ENCODE results near the gene CCR6. TPM values are rescaled to one million over a fixed set of nuclear protein-coding genes. Genes with fewer than 3 reads are reported as not detected.
"Not testable (repeated sequence)": the region's sequence is repeated elsewhere in the genome, so short reads cannot be mapped to it uniquely, and the experiment has no call there.

CCR6 gene
- 10 to 100 TPM; 57.4 to 60.5 TPM for total RNA-seq
- 9.2 to 21.9 reads per million in 2 donors for total RNA-seq

DNA sequence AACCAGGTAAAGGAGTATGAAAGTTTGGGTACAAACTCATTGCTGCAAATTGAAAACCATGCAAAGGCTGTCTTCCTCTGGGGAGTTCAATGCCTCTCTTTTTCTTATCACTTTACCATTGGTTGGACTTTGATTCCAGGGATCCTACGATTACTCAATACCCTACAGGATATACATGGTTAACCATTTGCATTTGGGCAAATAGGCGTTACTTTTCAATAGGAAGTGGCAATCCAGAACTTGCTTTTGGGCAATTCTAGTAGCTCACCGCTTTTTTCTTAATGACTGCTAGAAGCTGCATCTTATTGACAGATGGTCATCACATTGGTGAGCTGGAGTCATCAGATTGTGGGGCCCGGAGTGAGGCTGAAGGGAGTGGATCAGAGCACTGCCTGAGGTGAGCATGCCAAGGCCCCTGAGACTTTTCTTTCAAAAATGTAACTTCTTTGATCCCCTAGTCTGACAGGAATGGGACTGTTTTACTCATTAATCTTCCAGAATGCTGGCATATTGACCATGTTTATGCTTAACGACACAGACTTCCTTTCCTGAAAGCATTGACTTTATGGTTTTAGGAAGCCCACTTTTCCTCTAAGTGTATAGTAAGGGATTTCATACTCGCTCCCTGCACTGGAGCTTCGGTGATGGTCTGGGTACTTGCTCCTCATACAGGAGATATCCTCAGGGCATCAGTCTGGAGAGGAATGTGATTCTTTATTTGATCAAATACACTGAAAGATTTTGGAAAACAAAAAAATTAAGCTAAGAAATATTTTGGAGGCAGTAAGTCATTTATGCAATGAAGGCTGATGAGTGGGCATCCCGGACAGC, at the start of gene CCR6:
CCR6 (plus strand) TSS at position 270 of the 831 bp plus-strand sequence. CDS start 13,039 bp downstream, outside the sequence.
- no peak for DNase-seq
- Mint-ChIP-seq H3K27me3 (no peaks in the 10 kb centered on the region), H3K27ac (peak within 1 kb of the TSS; percentile 100), H3K36me3 (ENCODE audit: low read depth) (peaks cover 20% of the 10 kb centered on the region), H3K4me3 (peak within 1 kb of the TSS; percentile 100), H3K4me1 (peaks cover 61% of the 10 kb centered on the region)
- ATAC-seq = no peak
- H3K9me3 ChIP-seq (ENCODE audit: control insufficient read depth, low read length, poor library complexity, severe bottlenecking) = no peaks in the 10 kb centered on the region

DNA sequence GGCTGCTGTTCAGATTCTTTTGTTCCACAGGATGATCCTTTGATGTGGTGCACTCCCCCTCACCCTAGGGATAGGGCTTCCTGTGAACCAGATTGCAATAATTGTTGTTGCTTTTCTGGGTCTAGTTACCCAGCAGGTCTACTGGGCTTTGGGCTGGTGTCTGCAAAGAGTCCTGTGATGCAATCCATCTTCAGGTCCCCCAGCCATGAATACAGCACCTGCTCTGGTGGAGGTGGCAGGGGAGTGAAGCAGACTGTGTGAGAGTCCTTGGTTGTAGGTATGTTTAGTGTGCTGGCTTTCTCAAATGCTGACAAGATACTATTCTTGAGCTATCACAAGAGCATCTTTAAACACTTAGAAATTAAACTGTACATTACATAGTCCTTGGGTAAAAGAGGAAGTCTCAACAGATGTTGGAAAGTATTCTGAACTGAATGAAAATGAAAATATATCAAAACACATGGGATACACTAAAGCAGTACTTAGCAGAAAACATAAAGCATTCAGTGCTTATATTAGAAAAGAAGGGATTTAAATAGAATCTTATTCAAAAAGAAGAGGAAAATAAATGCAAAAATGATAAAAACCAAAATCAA, 49.1 kb upstream of the CCR6 start:
- no peak for ATAC-seq
- no peak for DNase-seq
- Mint-ChIP-seq H3K36me3 (ENCODE audit: low read depth) (peaks cover 2% of the 10 kb centered on the region), H3K27me3 (no peaks in the 10 kb centered on the region), H3K27ac (no peak overlapping the region), H3K4me1 (peaks cover 12% of the 10 kb centered on the region), H3K4me3 (no peak overlapping the region)
- H3K9me3 ChIP-seq (ENCODE audit: control insufficient read depth, low read length, poor library complexity, severe bottlenecking) = no peaks in the 10 kb centered on the region

DNA sequence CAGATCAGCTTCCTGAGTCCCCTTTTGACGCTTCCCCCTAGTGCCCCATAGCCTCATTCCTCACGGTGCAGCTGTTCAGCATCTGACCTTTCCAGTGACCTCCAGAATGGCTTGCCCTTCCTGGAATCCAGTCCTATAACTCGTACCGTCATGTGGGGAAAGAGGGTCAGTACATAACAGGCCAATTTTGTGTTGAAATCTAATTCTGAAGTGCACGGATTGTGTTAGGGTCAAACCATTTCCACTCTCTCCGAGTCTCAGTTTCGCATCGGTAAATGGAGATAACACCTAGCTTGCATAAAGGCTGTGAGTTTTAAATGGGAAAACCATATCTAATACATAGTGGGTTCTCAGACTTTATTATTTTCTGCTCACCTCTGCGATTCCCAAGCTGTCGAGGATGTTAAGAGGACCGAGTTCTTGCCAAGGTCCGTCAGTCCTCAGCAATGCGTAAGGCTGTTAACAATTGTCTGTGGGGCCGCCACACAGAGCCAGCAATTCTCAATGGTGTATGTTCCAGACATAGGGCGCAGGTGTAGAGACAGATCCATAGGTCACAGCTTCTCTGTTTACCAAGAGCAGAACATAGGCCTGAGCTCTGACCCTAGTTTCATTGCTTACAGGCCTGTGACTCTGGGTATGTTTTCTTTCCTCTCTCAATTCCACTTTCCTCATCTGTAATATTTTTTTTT, 45.5 kb upstream of the CCR6 start:
- no peak overlapping the region for H3K27ac Mint-ChIP-seq
- H3K27me3 Mint-ChIP-seq = no peaks in the 10 kb centered on the region
- DNase-seq = no peak
- H3K36me3 Mint-ChIP-seq (ENCODE audit: low read depth) = no peaks in the 10 kb centered on the region
- H3K4me3 Mint-ChIP-seq = no peak overlapping the region
- peaks cover 21% of the 10 kb centered on the region for H3K4me1 Mint-ChIP-seq
- ATAC-seq = no peak
- no peaks in the 10 kb centered on the region for H3K9me3 ChIP-seq (ENCODE audit: control insufficient read depth, low read length, poor library complexity, severe bottlenecking)

DNA sequence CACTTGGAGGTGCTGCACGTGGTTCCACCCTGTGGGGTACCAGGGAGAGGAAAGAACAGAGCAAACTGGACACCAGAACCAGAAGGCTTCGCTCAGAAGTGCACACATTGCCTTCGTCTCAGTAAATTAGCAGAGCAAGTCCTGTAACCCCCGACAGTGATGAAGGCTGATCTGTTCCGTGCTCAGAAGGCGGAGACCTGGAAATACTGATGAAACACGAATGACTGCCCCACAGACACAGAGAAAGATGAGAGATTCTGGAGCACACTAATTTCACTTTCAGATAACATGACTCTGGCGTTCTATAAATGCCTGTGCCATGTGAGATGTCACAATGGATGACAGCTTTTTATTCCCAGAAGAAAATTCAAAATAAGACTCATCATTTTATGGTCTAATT, 44.2 kb upstream of the CCR6 start:
- Mint-ChIP-seq H3K4me3 (peak overlapping the region; percentile 55), H3K27ac (peak overlapping the region; percentile 97), H3K4me1 (peaks cover 19% of the 10 kb centered on the region), H3K27me3 (no peaks in the 10 kb centered on the region), H3K36me3 (ENCODE audit: low read depth) (no peaks in the 10 kb centered on the region)
- H3K9me3 ChIP-seq (ENCODE audit: control insufficient read depth, low read length, poor library complexity, severe bottlenecking) = no peaks in the 10 kb centered on the region
- no peak for DNase-seq
- no peak for ATAC-seq

DNA sequence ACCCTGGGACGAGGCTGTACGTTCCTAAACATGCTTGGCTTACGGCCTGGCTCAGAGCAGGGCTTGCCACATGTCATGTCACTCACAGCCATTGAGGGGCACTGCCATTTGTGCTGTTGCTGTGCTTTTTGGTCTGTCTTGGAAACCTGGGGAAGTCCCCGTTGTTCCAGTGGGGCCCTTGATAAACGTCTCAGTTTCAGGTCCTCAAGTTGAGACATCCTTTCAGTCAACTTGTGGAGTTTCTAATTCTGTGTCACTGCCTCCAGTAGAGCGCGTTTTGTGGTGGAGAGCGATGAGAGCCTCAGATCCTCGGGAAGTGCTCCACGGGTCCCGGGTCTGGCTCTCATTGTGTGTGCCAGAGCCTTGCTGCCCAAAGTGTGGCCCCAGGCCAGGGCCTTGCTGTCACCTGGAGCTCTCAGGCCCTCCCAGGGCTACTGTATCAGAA, 43.0 kb upstream of the CCR6 start:
- H3K27me3 Mint-ChIP-seq = no peaks in the 10 kb centered on the region
- ATAC-seq (peak; percentile 100), DNase-seq (peak; percentile 46 to 65 (median 60))
- H3K36me3 Mint-ChIP-seq (ENCODE audit: low read depth) = no peaks in the 10 kb centered on the region
- H3K4me3 Mint-ChIP-seq = peak overlapping the region; percentile 71
- peak overlapping the region; percentile 97 for H3K27ac Mint-ChIP-seq
- no peaks in the 10 kb centered on the region for H3K9me3 ChIP-seq (ENCODE audit: control insufficient read depth, low read length, poor library complexity, severe bottlenecking)
- peaks cover 17% of the 10 kb centered on the region for H3K4me1 Mint-ChIP-seq

DNA sequence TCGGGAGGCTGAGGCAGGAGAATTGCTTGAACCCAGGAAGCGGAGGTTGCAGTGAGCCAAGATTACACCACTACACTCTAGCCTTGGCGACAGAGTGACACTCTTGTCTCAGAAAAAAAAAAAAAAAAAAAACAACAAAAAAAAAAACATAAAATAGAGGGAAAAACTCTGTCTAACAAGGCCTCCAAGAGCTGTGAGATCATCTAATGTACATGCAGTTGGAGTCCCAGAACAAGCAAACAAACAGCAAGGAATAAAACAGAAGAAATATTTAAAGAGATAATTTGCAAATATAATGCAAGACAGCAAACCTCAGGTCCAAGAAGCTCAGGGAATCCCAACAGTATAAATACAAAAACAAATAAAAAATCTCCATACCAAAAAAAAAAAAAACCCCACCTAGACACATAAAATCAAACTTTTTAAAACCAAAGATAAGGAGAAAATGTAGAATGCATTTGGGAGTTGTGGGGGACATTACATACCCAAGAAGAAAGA, 35.0 kb upstream of the CCR6 start:
- DNase-seq = no peak
- no peaks in the 10 kb centered on the region for H3K36me3 Mint-ChIP-seq (ENCODE audit: low read depth)
- H3K4me1 Mint-ChIP-seq = peaks cover 32% of the 10 kb centered on the region
- no peak overlapping the region for H3K27ac Mint-ChIP-seq
- H3K4me3 Mint-ChIP-seq = no peak overlapping the region
- H3K9me3 ChIP-seq (ENCODE audit: control insufficient read depth, low read length, poor library complexity, severe bottlenecking) = no peaks in the 10 kb centered on the region
- no peak for ATAC-seq
- no peaks in the 10 kb centered on the region for H3K27me3 Mint-ChIP-seq

DNA sequence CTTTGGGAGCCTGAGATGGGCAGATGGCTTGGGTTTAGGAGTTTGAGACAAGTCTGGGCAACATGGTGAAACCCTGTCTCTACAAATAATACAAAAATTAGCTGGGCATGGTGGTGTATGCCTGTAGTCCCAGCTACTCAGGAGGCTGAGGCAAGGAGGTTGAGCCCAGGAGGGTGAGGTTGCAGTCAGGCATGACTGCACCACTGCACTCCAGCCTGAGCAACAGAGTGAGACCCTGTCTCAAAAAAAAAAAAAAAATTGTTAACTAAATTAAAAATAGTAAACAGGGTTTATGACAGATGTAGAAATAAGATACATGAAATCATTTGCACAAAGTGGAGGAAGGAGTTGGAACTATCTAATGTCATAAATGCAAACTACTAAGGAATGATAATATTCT, 34.2 kb upstream of the CCR6 start:
- H3K27ac Mint-ChIP-seq = peak overlapping the region; percentile 100
- H3K9me3 ChIP-seq (ENCODE audit: control insufficient read depth, low read length, poor library complexity, severe bottlenecking); DNase-seq; ATAC-seq; H3K27me3 Mint-ChIP-seq; H3K36me3 Mint-ChIP-seq (ENCODE audit: low read depth); H3K4me3 Mint-ChIP-seq: not testable (repeated sequence)
- peaks cover 39% of the 10 kb centered on the region for H3K4me1 Mint-ChIP-seq

DNA sequence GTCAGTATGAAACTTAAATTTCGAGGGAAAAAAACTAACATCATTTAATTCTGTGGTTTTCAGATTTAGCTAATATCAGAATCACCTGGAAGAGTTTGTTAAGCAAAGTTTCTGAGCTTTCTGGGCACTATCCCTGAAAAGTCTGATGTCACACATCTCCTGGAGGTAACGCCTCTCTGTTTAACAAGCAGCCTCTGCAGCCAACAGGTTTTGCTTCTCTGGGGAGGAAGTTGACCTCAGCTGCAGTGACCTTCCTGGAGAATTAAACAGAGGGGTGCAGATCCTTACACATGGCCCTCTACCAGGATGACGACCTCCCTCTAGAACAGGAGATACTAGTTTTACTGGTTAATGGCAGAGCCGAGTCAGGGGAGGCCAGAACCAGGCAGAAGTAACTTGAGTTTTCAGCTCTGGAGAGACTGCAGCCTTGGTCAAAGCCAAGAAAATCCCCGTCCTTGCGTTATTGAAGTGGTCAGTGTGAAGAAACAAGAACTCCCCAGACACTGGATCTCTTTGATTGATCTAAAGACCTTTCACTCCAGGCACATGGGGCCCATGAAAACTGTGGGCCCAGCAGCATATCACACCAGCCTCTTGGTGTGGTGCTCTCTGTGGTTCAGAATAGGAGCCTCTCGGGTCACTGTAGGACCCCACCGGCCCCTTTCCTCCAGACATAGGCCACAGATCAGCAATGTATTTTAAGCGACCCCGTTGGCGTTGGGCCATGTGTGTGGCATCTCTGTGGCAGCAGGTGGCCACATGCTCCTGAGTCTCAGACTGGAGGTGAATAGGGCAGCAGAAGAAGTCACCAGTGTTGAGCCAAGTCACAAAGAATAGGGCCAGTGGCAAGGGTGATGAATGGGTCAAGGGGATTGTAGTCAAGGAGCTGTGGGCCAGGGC, 33.4 kb upstream of the CCR6 start:
- H3K4me1 Mint-ChIP-seq = peaks cover 46% of the 10 kb centered on the region
- H3K4me3 Mint-ChIP-seq = peak overlapping the region; percentile 13
- H3K9me3 ChIP-seq (ENCODE audit: control insufficient read depth, low read length, poor library complexity, severe bottlenecking) = no peaks in the 10 kb centered on the region
- ATAC-seq (no peak), DNase-seq (no peak)
- peak overlapping the region; percentile 100 for H3K27ac Mint-ChIP-seq
- H3K36me3 Mint-ChIP-seq (ENCODE audit: low read depth) = no peaks in the 10 kb centered on the region
- H3K27me3 Mint-ChIP-seq = no peaks in the 10 kb centered on the region

DNA sequence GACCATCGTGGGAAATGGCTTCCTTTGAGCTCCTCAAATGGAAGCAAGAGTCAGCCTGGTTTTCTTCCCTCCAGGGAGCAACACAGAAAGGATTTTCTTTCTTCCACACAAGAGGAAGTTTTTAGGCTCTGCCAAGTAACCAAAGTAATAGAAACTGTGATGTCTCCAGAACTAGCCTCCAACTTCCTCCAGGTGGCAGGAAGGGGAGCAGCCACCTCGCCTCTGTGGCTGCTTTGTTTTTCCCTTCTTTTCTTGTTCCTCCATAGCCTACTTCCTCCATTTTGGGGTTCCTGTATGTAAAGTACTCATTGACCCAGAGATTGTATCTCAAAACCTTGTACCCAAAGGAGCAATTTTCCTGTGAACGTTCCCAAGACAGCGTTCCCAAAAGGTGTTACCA, 32.7 kb upstream of the CCR6 start:
- ATAC-seq (no peak), DNase-seq (no peak)
- no peaks in the 10 kb centered on the region for H3K9me3 ChIP-seq (ENCODE audit: control insufficient read depth, low read length, poor library complexity, severe bottlenecking)
- Mint-ChIP-seq H3K27ac (peak overlapping the region; percentile 100), H3K27me3 (no peaks in the 10 kb centered on the region), H3K4me1 (peaks cover 50% of the 10 kb centered on the region), H3K36me3 (ENCODE audit: low read depth) (no peaks in the 10 kb centered on the region), H3K4me3 (peak overlapping the region; percentile 13)

DNA sequence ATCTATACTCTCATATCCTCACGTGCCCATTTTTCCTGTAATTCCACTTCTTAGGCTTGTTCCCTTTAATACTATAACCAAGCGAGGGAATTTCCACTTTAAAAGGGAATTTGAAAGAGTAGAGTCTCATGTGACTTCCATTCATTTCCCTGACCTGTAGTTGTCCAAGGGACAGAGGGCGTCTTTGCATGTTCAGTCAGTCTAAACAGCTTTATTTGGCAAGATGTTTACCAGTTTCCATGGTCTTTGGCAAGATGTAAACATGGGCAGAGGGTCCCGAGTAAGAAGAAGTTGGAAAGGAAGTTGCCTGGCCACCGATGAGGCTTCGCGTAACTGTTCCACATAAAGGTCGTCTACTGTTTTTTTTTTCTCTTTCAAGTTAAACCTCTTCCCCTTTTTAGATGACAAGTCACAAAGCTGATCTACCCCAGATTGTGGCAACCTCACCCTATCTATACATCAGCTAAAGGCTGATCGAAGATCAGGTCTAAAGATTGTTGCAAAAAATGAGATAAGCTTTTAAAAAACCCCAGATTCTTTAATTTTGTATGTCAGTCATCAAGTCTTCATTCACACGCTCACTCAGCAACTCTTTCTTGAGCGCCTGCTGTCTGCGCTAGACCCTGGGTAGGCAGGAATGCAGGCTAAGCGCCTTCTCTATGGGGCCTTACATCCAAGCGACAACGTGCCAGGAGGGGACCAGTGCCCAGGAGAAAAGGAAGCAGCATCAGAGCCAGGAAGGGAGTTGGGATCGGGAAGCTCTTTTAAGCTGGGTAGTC, 31.7 kb upstream of the CCR6 start:
- no peaks in the 10 kb centered on the region for H3K36me3 Mint-ChIP-seq (ENCODE audit: low read depth)
- H3K4me3 Mint-ChIP-seq = peak overlapping the region; percentile 90
- peaks cover 53% of the 10 kb centered on the region for H3K4me1 Mint-ChIP-seq
- DNase-seq (peak in 2 of 3 donors; percentile 26 to 58), ATAC-seq (peak; percentile 73)
- peak overlapping the region; percentile 100 for H3K27ac Mint-ChIP-seq
- H3K27me3 Mint-ChIP-seq = no peaks in the 10 kb centered on the region
- H3K9me3 ChIP-seq (ENCODE audit: control insufficient read depth, low read length, poor library complexity, severe bottlenecking) = no peaks in the 10 kb centered on the region

DNA sequence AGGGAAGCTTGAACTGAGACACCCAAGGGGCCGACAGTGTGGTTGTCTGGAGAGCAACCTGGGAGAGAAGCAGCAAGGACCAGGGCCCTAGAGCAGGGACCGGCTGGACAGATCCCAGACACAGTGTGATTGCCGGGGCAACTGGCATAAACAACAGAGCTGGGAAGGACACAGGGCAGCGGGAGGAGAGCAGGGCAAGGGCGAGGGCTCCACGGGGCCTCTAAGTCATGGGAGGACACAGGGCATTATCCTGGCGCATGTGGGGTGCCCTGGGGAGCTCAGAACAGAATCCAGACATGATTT, 31.1 kb upstream of the CCR6 start:
- ATAC-seq (no peak), DNase-seq (no peak)
- Mint-ChIP-seq H3K4me1 (peaks cover 53% of the 10 kb centered on the region), H3K27me3 (no peaks in the 10 kb centered on the region), H3K4me3 (peak overlapping the region; percentile 90), H3K36me3 (ENCODE audit: low read depth) (no peaks in the 10 kb centered on the region), H3K27ac (peak overlapping the region; percentile 100)
- no peaks in the 10 kb centered on the region for H3K9me3 ChIP-seq (ENCODE audit: control insufficient read depth, low read length, poor library complexity, severe bottlenecking)
